Hepatocyte (in vitro differentiated cells): ENCODE results near the gene NPPC. TPM values are rescaled to one million over a fixed set of nuclear protein-coding genes. Genes with fewer than 3 reads are reported as not detected.

Source experiments
- DNase-seq: peaks from one replicate; pipeline ENCODE4 v3.0.0-alpha.2; 2016; ENCODE audit warnings: low spot score
- H2AFZ ChIP-seq: fragments of 200-600 bp; sonication (generic); 2 replicates; pipeline ENCODE4 v1.6.0; 2016; ENCODE audit warnings: antibody characterized with exemption, mild to moderate bottlenecking
- H3K27ac ChIP-seq: fragments of 200-600 bp; sonication (generic); 2 replicates; pipeline ENCODE4 v1.5.1; 2016; ENCODE audit warnings: mild to moderate bottlenecking
- H3K27me3 ChIP-seq: fragments of 200-600 bp; sonication (generic); 2 replicates; pipeline ENCODE4 v1.6.1; 2016
- H3K36me3 ChIP-seq: fragments of 200-600 bp; sonication (generic); replicated peaks from 2 replicates; pipeline ENCODE4 v1.5.1; 2016; ENCODE audit warnings: low read depth; ENCODE audit not compliant: insufficient read depth
- H3K4me1 ChIP-seq: fragments of 200-600 bp; sonication (generic); 2 replicates; pipeline ENCODE4 v1.5.1; 2016; ENCODE audit warnings: mild to moderate bottlenecking, moderate library complexity; ENCODE audit not compliant: insufficient read depth
- H3K4me2 ChIP-seq: fragments of 200-600 bp; sonication (generic); 2 replicates; pipeline ENCODE4 v1.6.0; 2016
- H3K4me3 ChIP-seq: fragments of 200-600 bp; sonication (generic); 2 replicates; pipeline ENCODE4 v1.5.1; 2016; ENCODE audit warnings: mild to moderate bottlenecking
- H3K79me2 ChIP-seq: fragments of 200-600 bp; sonication (generic); 2 replicates; pipeline ENCODE4 v1.6.0; 2017; ENCODE audit warnings: mild to moderate bottlenecking
- H3K9me2 ChIP-seq: fragments of 200-600 bp; sonication (generic); replicated peaks from 2 replicates; pipeline ENCODE4 v1.6.0; 2017; ENCODE audit warnings: mild to moderate bottlenecking; ENCODE audit not compliant: insufficient read depth
- H3K9me3 ChIP-seq: fragments of 200-600 bp; sonication (generic); 2 replicates; pipeline ENCODE4 v1.5.1; 2016; ENCODE audit warnings: low read depth, mild to moderate bottlenecking
- H4K20me1 ChIP-seq: fragments of 200-600 bp; sonication (generic); 2 replicates; pipeline ENCODE4 v1.6.0; 2016; ENCODE audit warnings: mild to moderate bottlenecking; ENCODE audit not compliant: insufficient read depth, poor library complexity, severe bottlenecking
- CTCF ChIP-seq: fragments of 200-600 bp; sonication (generic); IDR thresholded peaks from 2 replicates; pipeline ENCODE4 v1.5.1; 2016; ENCODE audit warnings: antibody characterized with exemption, mild to moderate bottlenecking; ENCODE audit not compliant: poor library complexity
- EZH2 ChIP-seq: fragments of 200-600 bp; sonication (generic); IDR thresholded peaks from 2 replicates; pipeline ENCODE4 v1.6.1; 2016; ENCODE audit warnings: antibody characterized with exemption, mild to moderate bottlenecking, borderline replicate concordance
- EZH2phosphoT487 ChIP-seq: fragments of 200-600 bp; sonication (generic); IDR thresholded peaks from one replicate; pipeline ENCODE4 v1.6.1; 2018; ENCODE audit warnings: antibody characterized with exemption, mild to moderate bottlenecking, low read depth, moderate library complexity; ENCODE audit not compliant: unreplicated experiment, severe bottlenecking
- WGBS: methylation state at CpG from one replicate; pipeline ENCODE4 v1.1.6; 2016; ENCODE audit warnings: low lambda C conversion rate; ENCODE audit errors: missing lambda C conversion rate; 5-methylcytosine and 5-hydroxymethylcytosine counted together
- polyA plus RNA-seq: library from polyadenylated mRNA; unstranded; fragments of >200 nt; fragmentation: Nextera tagmentation; extraction: Ambion mirVana; gene quantifications from 2 replicates; pipeline ENCODE4 v1.2.1, GENCODE V29; 2016
- total RNA-seq: library from RNA; depleted of rRNA; stranded (reverse); fragments of >200 nt; gene quantifications from 2 replicates; pipeline ENCODE4 v1.2.3, GENCODE V29; 2014

The NPPC gene
- total and polyA plus RNA-seq, 2 experiments from 2014 or later, result 1.8 TPM; not detected in 1

GRCh38 chr2:231887756-231888155, 38.4 kb downstream of the NPPC start:
- no peak overlapping the region for H3K27ac ChIP-seq
- H3K9me2 ChIP-seq, result no peaks in the 10 kb centered on the region
- DNase-seq, result no peak

GRCh38 chr2:231886071-231886681, 40.0 kb downstream of the NPPC start:
- Histone ChIP-seq H3K9me2 (no peaks in the 10 kb centered on the region), H3K79me2 (no peaks in the 10 kb centered on the region), H3K4me1 (no peaks in the 10 kb centered on the region), H3K4me3 (no peak overlapping the region), H3K27me3 (no peaks in the 10 kb centered on the region), H3K4me2 (no peak overlapping the region), H2AFZ (no peak overlapping the region), H4K20me1 (no peaks in the 10 kb centered on the region), H3K36me3 (no peaks in the 10 kb centered on the region), H3K27ac (no peak overlapping the region), H3K9me3 (no peaks in the 10 kb centered on the region)
- WGBS, result 72% methylated on average over 3 of the region's 3 CpGs
- no peak for TF ChIP-seq EZH2phosphoT487
- TF ChIP-seq CTCF, result no peak
- no peak for TF ChIP-seq EZH2
- no peak for DNase-seq

More at GRCh38 chr2:231887756-231888155, 38.4 kb downstream of the NPPC start:
- no peaks in the 10 kb centered on the region for H3K9me3 ChIP-seq
- TF ChIP-seq EZH2 (no peak), EZH2phosphoT487 (no peak), CTCF (no peak)
- no peak overlapping the region for H3K4me2 ChIP-seq
- no peak overlapping the region for H2AFZ ChIP-seq
- H3K4me1 ChIP-seq, result no peaks in the 10 kb centered on the region
- WGBS, result 96% methylated on average over 6 of the region's 6 CpGs
- H3K36me3 ChIP-seq, result no peaks in the 10 kb centered on the region
- H4K20me1 ChIP-seq, result no peaks in the 10 kb centered on the region
- no peak overlapping the region for H3K4me3 ChIP-seq
- H3K27me3 ChIP-seq, result no peaks in the 10 kb centered on the region
- H3K79me2 ChIP-seq, result no peaks in the 10 kb centered on the region

- TF ChIP-seq EZH2 (no peak), CTCF (no peak), EZH2phosphoT487 (no peak)
- WGBS, result 71% methylated on average over 8 of the region's 8 CpGs
Measured at GRCh38 chr2:231884438-231885140, 41.6 kb downstream of the NPPC start.

More at GRCh38 chr2:231884438-231885140, 41.6 kb downstream of the NPPC start:
- Histone ChIP-seq H2AFZ (no peak overlapping the region), H3K9me3 (no peaks in the 10 kb centered on the region), H3K4me1 (no peaks in the 10 kb centered on the region), H3K27me3 (no peaks in the 10 kb centered on the region), H3K36me3 (no peaks in the 10 kb centered on the region), H3K27ac (no peak overlapping the region), H3K79me2 (no peaks in the 10 kb centered on the region), H3K4me2 (no peak overlapping the region), H3K9me2 (no peaks in the 10 kb centered on the region), H4K20me1 (no peaks in the 10 kb centered on the region), H3K4me3 (no peak overlapping the region)
- no peak for DNase-seq
